ENCODE results near the gene THRB. TPM values are rescaled to one million over a fixed set of nuclear protein-coding genes. Genes with fewer than 3 reads are reported as not detected.

THRB gene
- total and polyA plus RNA-seq, 9 of the 15 experiments (the other 6 are each of a cell fraction or from before 2014, with no cell fraction given) = 1.7 to 14.9 (median 6.9) TPM

DNA sequence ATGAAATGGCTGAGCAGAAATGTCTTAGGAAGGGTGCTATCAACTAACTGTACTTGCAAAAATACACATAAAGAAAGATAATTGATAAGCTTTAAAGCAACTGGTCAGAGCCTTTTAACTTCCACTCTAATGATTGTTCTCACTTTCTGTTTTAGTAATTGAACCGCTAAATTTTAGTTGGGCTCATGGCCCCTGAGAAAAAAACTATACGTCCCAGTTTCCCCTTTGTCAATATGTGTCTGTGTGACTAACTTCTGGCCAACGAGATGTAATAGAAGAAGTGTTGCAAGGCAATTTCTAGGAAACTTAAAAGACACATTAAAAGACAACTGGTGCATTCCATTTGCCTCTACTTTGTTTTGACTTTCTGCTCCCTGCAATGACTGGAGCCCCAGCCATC, 325.7 kb downstream of the THRB start (continued):
- no peak for TF ChIP-seq ETV6 (IDR thresholded peaks at IDR 0.05; ENCODE audit: borderline replicate concordance in 1 of 2, low read depth in 2 of 2, low read length in 1 of 2)
- no peak for TF ChIP-seq ETV6 (CRISPR knock-in tag; IDR thresholded peaks at IDR 0.05; ENCODE audit: borderline replicate concordance)

DNA sequence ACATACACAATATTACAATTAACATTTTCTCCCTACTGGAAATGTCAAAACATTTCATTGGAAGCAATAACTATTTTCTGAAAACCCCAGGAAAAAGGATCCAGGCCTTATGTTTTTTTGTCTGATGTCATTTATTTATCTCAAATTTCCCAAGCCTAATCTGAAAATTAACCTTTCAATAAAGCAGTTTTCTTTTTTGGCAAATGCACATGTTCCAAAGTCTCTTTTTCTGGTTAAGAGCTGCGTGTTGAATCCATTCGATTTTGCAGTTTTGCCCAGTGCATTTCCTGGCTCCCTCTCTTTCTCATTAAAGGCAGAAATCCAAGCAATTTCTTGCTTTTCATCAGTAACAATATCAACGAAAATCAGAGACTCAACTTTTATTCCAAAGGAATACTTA, 327.2 kb downstream of the THRB start:
- Histone ChIP-seq H3K4me1 (replicated peaks in 1 of 2; ENCODE audit: control insufficient read depth in 2 of 2, insufficient read depth in 2 of 2, low read length in 2 of 2) (peaks cover 0 to 3% of the 10 kb centered on the region in 2 experiments; a peak in 1 of 5 replicates), H3K27me3 (ENCODE audit: control insufficient read depth in 2 of 2, insufficient read depth in 2 of 2, low read length in 2 of 2) (no peaks in the 10 kb centered on the region), H3K9me3 (replicated peaks; ENCODE audit: control insufficient read depth, insufficient read depth, low read depth, low read length) (no peaks in the 10 kb centered on the region), H3K4me3 (no peak overlapping the region), H4K20me1 (replicated peaks; ENCODE audit: control insufficient read depth, insufficient read depth, low read length) (no peaks in the 10 kb centered on the region), H2AFZ (ENCODE audit: low read depth, low read length) (no peak overlapping the region), H3K9me1 (ENCODE audit: control insufficient read depth, insufficient read depth, low read length) (no peaks in the 10 kb centered on the region), H3K9ac (ENCODE audit: insufficient read depth in 1 of 2, low read depth in 2 of 2, low read length in 2 of 2) (no peak overlapping the region), H3K4me2 (ENCODE audit: insufficient read depth, low read length) (no peak overlapping the region), H3K79me2 (ENCODE audit: control insufficient read depth, insufficient read depth, low read length) (no peaks in the 10 kb centered on the region), H3K27ac (ENCODE audit: extremely low read depth, low read depth, low read length) (no peak overlapping the region), H3K36me3 (ENCODE audit: control insufficient read depth, insufficient read depth, low read length) (no peaks in the 10 kb centered on the region)
- intact Hi-C loops (cut with micrococcal nuclease) (no loop called here), in situ Hi-C loops (cut with MboI) (no loop called here)
- CTCF ChIA-PET (ENCODE audit: low intra/inter-chr PET ratio) = no interaction called here
- DNase-seq (ENCODE audit: extremely low read depth in 1 of 4, low spot score in 3 of 4) (no peak), ATAC-seq (no peak), FAIRE-seq (no peak)
- 12% methylated on average over 3 of the region's 3 CpGs for WGBS (ENCODE audit: insufficient coverage, low coverage, missing lambda C conversion rate)
- no TSS peak for BruUV-seq (replicated peaks)
- POLR2A ChIA-PET = interaction anchor here (0.6 to 2.5 kb wide), 2 partner anchors 12 to 16 kb away, joined by 3 to 5 read pairs; no protein-coding TSS in a partner anchor
- TF ChIP-seq E2F3 (CRISPR knock-in tag; IDR thresholded peaks at IDR 0.05) (no peak), ZNF23 (CRISPR knock-in tag; IDR thresholded peaks at IDR 0.05) (no peak), ZNF444 (CRISPR knock-in tag; IDR thresholded peaks at IDR 0.05) (no peak), ZC3H8 (IDR thresholded peaks at IDR 0.05) (no peak), ARID1B (IDR thresholded peaks at IDR 0.05) (no peak), IRF1 (CRISPR knock-in tag; IDR thresholded peaks at IDR 0.05; ENCODE audit: borderline replicate concordance) (no peak), PURB (CRISPR knock-in tag; IDR thresholded peaks at IDR 0.05; ENCODE audit: low read depth) (no peak), ZBTB7A (IDR thresholded peaks at IDR 0.05; ENCODE audit: borderline replicate concordance, control insufficient read depth, low read depth, low read length) (no peak), POU5F1 (IDR thresholded peaks at IDR 0.05; ENCODE audit: borderline replicate concordance, low read depth, low read length, partially characterized antibody) (no peak), ZNF77 (CRISPR knock-in tag; IDR thresholded peaks at IDR 0.05) (no peak)

All from K562 (cell line).